Subcutaneous preadipocyte (primary cell): Measurements from ENCODE around the gene RABL2A. TPM values are rescaled to one million over a fixed set of nuclear protein-coding genes. Genes with fewer than 3 reads are reported as not detected.

ENCODE experiments used
- small RNA-seq: library from RNA; depleted of rRNA; stranded (forward); fragments of <200 nt; gene quantifications from one replicate; pipeline ENCODE3, GENCODE V24; 2012
- total RNA-seq: library from RNA; depleted of rRNA; stranded (reverse); fragments of >200 nt; gene quantifications from 2 replicates; pipeline ENCODE4 v1.2.3, GENCODE V29; 2012

Gene RABL2A
- 13.9 and 14.3 TPM in 2 replicates for total RNA-seq

DNA sequence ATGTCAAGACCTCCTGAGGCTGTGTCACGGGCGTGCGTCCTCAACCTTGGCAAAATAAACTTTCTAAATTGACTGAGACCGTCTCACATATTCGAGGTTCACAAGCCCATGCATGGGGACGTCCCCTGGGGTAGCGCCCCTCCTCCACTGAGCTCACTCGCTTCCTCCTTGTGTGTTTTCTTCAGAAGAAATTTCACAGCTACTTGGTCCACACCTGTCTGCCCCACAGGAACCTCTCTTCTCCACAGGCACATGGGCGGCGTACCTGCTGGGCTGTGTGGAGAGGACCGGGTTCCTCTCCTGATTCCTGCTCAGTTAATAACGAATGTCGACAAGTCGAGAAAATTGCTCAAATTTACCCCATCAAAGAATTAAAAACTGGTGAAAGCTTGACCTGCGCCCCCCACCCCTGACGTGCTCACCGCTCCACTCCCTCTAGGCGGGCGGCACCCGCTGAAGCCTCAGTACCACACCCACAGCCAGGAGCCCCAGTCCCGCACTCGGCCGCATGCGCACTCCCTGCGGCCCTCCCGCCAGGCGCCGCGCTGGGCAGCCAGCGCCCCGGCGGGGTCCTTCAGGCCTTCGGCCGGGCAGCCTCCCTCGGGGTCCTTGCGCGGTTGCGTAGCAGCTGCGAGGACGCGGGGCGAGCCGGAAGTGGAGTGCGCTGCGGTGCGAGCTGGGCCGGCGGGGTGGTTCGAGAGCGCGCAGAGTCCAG lies at the start of gene RABL2A:
Gene RABL2A, plus strand, starts transcription at position 651 of the 715 bp plus-strand sequence. CDS start 1,341 bp downstream, outside the sequence.

Small RNA genes within 50 kb of the gene (small RNA-seq; reads per million reads assigned to genes)
- gene MIR1302-3, result not detected
- gene RNU6-744P, result not detected

Other genes with a start within 250 kb of the RABL2A start
- gene ZNG1B, start 189.6 kb upstream of the RABL2A start, total RNA-seq, result 13.9 and 22.4 TPM in 2 replicates
- under 0.01 TPM in 1 of 2 replicates, not detected in the other for gene FOXD4L1, start 128.6 kb upstream of the RABL2A start, total RNA-seq
- 122 and 152 TPM in 2 replicates for gene SLC35F5, start 129.4 kb downstream of the RABL2A start, total RNA-seq